Globus pallidus (tissue), 1 donor: ENCODE results near the gene CYS1.
"Not testable (repeated sequence)": the region's sequence is repeated elsewhere in the genome, so short reads cannot be mapped to it uniquely, and the experiment has no call there.

Experiments used
- DNase-seq: peaks from one replicate; pipeline ENCODE4 v3.0.0-alpha.2; 2015; ENCODE audit warnings: low spot score

The CYS1 gene, protein sequence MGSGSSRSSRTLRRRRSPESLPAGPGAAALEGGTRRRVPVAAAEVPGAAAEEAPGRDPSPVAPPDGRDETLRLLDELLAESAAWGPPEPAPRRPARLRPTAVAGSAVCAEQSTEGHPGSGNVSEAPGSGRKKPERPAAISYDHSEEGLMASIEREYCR

DNA sequence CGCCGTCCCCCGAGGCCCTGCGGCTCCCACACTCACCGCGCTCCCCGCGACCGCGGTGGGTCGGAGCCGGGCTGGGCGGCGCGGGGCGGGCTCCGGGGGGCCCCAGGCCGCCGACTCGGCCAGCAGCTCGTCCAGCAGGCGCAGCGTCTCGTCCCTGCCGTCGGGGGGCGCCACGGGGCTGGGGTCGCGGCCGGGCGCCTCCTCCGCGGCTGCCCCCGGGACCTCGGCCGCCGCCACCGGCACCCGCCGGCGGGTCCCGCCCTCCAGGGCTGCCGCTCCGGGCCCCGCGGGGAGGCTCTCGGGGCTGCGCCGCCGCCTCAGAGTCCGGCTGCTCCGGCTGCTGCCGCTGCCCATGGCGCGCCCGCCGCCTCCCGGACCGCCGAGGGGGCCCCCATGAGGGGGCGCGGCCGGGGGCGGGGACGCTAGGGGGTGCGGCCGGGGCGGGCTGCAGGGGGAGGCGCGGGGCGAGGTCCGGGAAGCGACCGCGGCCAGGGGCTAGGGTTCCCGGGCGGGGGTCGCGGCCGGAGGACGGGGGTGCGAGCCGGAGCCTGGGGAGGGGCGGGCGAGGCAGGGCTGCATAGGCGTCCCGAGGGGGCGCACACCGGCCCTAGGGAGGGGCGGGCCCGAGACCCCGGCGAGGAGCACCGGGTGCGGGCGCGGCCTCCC lies at the start of gene CYS1:
TSS of gene CYS1 (minus strand) at position 542 of the 666 bp plus-strand sequence. CDS start at position 354, 188 bp downstream.
- no peak for DNase-seq

- DNase-seq: no peak
Measured at GRCh38 chr2:10129490-10129889, 49.3 kb upstream of the CYS1 start.

GRCh38 chr2:10128420-10128819 lies 48.2 kb upstream of the CYS1 start:
- no peak for DNase-seq

DNA sequence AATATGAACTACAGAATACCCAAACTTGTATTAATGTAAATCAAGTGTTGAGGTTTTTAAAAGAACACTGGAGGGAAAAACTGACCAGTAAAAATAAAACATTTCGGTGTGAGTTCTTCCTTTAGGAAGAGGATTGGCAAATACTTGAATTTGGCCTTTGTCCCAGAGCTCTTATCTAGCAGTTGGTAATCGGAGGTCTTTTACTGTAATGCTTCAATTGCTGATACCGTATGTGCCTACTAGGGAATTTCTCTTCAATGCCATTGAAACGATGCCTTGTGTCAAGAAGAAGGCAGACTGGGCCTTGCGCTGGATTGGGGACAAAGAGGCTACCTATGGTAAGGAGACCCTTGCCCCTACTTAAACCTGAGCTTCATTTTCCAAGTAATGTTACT lies 46.4 kb upstream of the CYS1 start:
- no peak for DNase-seq

DNA sequence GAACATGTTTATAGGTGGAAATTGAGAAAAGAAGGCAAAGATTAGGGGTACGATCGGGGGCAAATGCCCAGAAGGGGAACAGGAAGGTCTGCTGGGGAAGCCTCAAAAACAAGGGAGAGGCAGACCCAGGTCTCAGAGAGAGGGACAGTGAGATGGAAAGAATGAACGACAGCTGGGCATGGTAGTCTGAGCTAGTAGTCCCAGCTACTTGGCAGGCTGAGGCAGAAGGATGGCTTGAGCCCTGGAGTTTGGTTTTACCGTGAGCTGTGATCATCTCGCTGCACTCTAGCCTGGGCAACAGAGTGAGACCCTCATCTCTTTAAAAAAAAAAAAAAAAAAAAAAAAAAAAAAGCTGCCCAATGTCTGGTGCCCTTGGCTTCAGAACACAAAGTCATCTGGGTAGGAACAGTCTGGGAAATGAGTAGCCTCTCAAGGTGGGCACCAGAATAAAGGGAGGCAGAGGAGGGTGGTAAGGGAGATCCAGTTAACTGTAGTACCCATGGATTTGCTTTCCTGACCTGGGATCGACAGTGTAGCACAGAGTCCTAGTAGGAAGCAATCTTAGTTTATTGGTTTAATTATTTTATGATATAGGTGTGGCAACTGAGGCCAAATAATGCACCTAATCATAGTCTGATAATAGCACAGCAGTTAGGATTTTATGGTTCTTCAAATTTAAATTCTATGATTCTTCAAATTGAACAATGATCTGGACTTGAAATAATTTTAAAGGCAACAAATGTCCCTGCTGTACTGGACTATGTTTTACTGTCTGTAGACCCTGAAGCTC lies 45.8 kb upstream of the CYS1 start:
- no peak for DNase-seq

- peak; percentile 73 for DNase-seq
Measured at GRCh38 chr2:10124538-10125045, 44.4 kb upstream of the CYS1 start.

GRCh38 chr2:10123281-10123680 lies 43.1 kb upstream of the CYS1 start:
- DNase-seq: no peak

- peak; percentile 89 for DNase-seq
Measured at GRCh38 chr2:10122500-10123280, 42.5 kb upstream of the CYS1 start, which contains the start of gene RRM2. RRM2 (plus strand) TSS chr2:10122739; CDS start chr2:10122799, 60 bp downstream.

- DNase-seq: no peak
Measured at GRCh38 chr2:10120877-10121574, 40.8 kb upstream of the CYS1 start.

- peak; percentile 64 for DNase-seq
Measured at GRCh38 chr2:10120158-10120876, 40.1 kb upstream of the CYS1 start.

DNA sequence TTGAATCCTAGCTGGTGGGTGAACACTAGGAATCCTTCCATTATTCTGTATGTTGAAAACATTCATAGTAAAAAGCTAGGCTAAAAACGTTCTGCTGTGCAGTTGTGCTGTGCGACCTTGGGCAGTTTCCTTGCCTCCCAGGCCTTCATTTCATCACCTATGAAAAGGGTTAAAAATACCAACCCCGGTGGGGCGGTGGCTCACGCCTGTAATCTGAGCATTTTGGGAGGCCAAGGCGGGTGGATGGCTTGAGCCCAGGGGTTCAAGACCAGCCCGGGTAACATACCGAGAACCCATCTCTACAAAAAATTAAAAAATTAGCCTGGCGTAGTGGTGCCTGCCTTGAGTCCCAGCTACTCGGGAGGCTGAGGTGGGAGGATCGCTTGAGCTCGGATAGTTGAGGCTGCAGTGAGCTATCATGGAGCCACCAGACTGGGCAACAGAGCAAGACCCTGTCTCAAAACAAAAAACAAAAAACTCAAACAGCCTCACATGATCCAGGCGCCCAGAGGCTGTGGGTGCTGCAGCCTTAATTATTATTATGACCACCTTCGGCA lies 39.5 kb upstream of the CYS1 start:
- DNase-seq: no peak

DNA sequence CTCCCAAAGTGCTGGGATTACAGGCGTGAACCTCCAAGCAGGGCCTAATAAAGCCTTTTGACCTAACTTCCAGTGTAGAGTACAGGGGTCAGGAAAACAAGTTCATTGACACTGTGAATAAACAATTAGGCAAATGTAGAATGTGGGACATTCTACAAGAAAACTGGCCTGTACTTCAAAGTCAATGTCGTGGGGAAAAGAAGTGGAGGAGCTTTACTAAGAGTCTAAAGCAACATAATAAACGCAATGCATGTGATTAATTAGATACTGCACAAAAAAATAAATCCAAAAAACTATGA lies 38.8 kb upstream of the CYS1 start:
- DNase-seq: no peak

DNA sequence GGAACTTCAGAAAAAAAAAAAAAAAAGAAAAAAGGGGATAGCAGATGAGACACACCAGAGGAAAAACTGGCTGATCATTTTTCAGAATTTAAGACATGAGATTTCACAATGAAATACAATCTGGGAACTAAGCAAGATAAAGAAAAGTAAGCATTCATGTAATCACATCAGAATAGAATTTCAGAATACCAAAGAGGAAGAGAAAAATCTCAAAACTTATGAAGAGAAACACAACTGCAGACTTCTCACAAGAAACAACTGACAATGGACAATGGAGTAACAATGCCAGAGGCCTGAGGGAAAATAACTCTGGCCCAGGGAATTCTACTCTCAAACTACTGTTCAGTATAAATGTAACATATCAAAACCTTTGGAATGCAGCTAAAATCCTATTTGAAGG lies 29.1 kb upstream of the CYS1 start:
- DNase-seq: no peak

DNA sequence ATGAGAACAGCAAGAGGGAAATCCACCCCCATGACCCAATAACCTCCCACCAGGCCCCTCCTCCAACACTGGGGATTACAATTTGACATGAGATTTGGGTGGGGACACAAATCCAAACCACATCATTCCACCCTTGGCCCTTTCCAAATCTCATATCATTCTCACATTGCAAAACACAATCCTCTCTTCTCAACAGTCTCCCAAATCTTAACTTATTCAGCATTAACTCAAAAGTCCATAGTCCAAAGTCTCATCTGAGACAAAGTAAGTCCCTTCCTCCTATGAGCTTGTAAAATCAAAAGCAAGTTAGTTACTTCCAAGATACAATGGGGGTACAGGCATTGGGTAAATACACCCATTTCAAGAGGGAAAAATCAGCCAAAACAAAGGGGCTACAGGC lies 24.7 kb upstream of the CYS1 start:
- DNase-seq: not testable (repeated sequence)

DNA sequence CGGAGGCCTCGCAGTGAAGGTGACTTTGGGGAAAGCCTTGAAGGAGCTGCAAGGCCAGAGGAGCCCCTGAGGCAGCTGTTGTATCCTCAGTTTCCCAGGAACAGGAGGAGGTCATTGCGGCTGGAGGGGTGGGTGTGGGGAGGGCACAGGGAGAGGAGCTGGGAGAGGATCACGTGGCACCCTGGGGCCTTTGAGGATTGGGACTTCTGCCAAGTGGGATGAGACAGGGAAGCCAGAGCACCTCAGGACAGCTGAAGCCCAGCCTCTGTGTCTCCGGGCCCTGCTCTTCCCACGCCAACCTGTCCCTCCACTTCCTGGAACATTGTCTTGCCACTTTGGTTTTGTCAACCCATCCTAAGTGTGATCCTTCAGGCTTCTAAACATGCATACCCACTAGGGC lies 23.0 kb upstream of the CYS1 start:
- no peak for DNase-seq

DNA sequence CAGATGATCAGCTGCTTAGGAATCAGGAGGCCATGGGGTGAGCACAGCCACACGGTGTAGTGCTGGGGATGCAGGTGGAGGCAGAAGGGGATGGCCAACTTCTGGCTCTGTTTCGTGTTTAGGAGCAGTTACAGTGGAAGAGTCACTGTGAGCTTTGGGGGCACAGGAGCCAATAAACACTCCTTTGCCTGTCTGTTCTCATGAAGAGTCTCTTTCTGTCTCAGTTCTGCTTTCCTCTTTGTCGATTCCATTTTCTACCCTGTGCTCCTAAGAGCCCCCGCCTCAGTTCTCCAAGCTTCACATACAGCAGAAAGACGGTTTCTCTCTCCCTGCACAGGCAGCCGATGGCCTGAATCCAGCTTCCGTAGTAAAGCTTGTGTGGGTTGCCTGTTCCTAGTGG lies 21.3 kb upstream of the CYS1 start:
- no peak for DNase-seq

- peak; percentile 31 for DNase-seq
Measured at GRCh38 chr2:10097352-10098148, 17.3 kb upstream of the CYS1 start.

DNA sequence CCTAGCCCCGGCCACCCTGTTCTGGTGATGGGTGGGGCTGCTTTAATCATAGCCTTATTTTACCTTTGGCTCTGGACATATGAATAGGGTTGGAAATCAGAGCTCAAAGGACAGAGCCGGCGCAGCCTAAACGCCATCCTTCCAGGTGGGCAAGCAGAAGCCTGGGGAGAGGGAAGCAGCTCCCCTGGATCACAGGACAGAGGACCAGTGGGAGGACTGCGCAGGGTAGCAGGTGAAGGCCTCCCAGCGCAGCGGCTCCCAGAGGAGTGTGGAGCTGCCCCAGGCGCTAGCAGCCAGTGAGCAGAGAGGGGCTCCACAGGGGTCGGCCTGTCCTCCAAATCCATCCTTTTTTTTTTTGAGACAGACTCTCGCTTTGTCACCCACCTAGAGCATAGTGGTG lies 16.4 kb upstream of the CYS1 start:
- DNase-seq: no peak

- no peak for DNase-seq
Measured at GRCh38 chr2:10095175-10095574, 15.0 kb upstream of the CYS1 start.

GRCh38 chr2:10094271-10094814 lies 14.1 kb upstream of the CYS1 start:
- no peak for DNase-seq
